GM10248 (cell line): ENCODE measurements around the gene MARK2.

Source experiments
- CTCF ChIA-PET: fragments of 300-600 bp; sonication (Branson Sonifier 250); formaldehyde crosslinking; extraction: SDS; loops from one replicate; lab custom pipeline; 2021; ENCODE audit warnings: antibody characterized with exemption; lab: Yijun Ruan, JAX
- POLR2A ChIA-PET: fragments of 350-650 bp; sonication (Branson Sonifier 250); formaldehyde crosslinking; extraction: SDS; loops from one replicate; lab custom pipeline; 2020; ENCODE audit warnings: antibody characterized with exemption; lab: Yijun Ruan, JAX
- DNase-seq: peaks from one replicate; pipeline ENCODE4 v3.0.0; 2012; ENCODE audit errors: extremely low spot score
- CTCF ChIP-seq: IDR thresholded peaks from 2 replicates; pipeline ENCODE4 v1.5.1; 2012; ENCODE audit warnings: mild to moderate bottlenecking, low read depth; ENCODE audit errors: extremely low read depth, missing control alignments, control extremely low read depth

MARK2 gene

GRCh38 chr11:63906585-63906984 lies 67.7 kb downstream of the MARK2 start:
- no peak for DNase-seq
- CTCF ChIA-PET, result interaction anchor here (0.7 to 2.7 kb wide), 12 partner anchors 8 to 93 kb away, joined by 3 to 19 read pairs (median 4); partner anchors contain the start of gene RCOR2
- POLR2A ChIA-PET, result no interaction called here
- no peak for TF ChIP-seq CTCF

GRCh38 chr11:63907063-63907462 lies 68.2 kb downstream of the MARK2 start:
- no peak for DNase-seq
- POLR2A ChIA-PET, result no interaction called here
- no peak for TF ChIP-seq CTCF
- CTCF ChIA-PET, result interaction anchor here (0.9 to 2.7 kb wide), 11 partner anchors 8 to 93 kb away, joined by 3 to 19 read pairs (median 5); partner anchors contain the start of gene RCOR2

GRCh38 chr11:63907808-63908530 lies 69.1 kb downstream of the MARK2 start:
- no peak for TF ChIP-seq CTCF
- CTCF ChIA-PET, result interaction anchor here (1.4 to 2.7 kb wide), 4 partner anchors 12 to 71 kb away, joined by 4 to 19 read pairs (median 7); no protein-coding TSS in a partner anchor
- DNase-seq, result no peak
- POLR2A ChIA-PET, result no interaction called here

- ChIA-PET CTCF (interaction anchor here (0.6 kb wide), 1 partner anchor 72 kb away, joined by 3 read pairs; no protein-coding TSS in a partner anchor), POLR2A (no interaction called here)
- TF ChIP-seq CTCF, result no peak
- no peak for DNase-seq
These were observed 69.9 kb downstream of the MARK2 start for GRCh38 chr11:63908631-63909401.

GRCh38 chr11:63909591-63910506 lies 70.9 kb downstream of the MARK2 start:
- ChIA-PET POLR2A (no interaction called here), CTCF (interaction anchor here (2.1 kb wide), 1 partner anchor 72 kb away, joined by 10 read pairs; the partner anchor contains the start of gene MARK2)
- no peak for DNase-seq
- TF ChIP-seq CTCF, result no peak

GRCh38 chr11:63910675-63911074 lies 71.8 kb downstream of the MARK2 start:
- DNase-seq, result no peak
- no peak for TF ChIP-seq CTCF
- ChIA-PET POLR2A (no interaction called here), CTCF (interaction anchor here (2.1 kb wide), 1 partner anchor 73 kb away, joined by 10 read pairs; the partner anchor contains the start of gene MARK2)
